ENCODE results near the gene TIE1.

DNA sequence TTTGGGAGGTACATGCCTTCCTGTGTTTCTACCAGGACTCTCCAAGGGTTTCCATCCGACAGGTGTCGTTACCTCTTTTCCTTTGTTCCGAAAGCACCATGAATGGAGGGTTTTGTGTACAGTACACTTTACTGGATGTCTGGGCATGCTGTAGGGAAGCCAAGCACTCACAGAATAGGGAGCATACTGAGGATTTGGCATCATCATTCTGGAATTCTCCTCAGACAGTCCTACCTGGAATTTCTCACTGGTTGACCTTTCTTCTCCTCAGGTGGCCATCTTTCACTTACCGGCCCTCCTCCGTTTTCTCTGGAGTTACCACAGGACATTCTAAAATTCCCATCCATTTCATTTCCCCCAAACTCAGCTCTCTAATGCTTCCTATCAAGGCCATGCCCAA lies 30.9 kb downstream of the TIE1 start:
- TF ChIP-seq CREM (IDR thresholded peaks at IDR 0.05; ENCODE audit: low read depth) = no peak
- no peak for TF ChIP-seq TBP (optimal IDR thresholded peaks at IDR 0.05; ENCODE audit: low read depth, low read length)
- TF ChIP-seq HMG20A (CRISPR knock-in tag; conservative IDR thresholded peaks at IDR 0.05) = no peak
- TF ChIP-seq, protein P1, sequence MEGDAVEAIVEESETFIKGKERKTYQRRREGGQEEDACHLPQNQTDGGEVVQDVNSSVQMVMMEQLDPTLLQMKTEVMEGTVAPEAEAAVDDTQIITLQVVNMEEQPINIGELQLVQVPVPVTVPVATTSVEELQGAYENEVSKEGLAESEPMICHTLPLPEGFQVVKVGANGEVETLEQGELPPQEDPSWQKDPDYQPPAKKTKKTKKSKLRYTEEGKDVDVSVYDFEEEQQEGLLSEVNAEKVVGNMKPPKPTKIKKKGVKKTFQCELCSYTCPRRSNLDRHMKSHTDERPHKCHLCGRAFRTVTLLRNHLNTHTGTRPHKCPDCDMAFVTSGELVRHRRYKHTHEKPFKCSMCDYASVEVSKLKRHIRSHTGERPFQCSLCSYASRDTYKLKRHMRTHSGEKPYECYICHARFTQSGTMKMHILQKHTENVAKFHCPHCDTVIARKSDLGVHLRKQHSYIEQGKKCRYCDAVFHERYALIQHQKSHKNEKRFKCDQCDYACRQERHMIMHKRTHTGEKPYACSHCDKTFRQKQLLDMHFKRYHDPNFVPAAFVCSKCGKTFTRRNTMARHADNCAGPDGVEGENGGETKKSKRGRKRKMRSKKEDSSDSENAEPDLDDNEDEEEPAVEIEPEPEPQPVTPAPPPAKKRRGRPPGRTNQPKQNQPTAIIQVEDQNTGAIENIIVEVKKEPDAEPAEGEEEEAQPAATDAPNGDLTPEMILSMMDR (IDR thresholded peaks at IDR 0.05 in 2 of 3, conservative IDR thresholded peaks at IDR 0.05 in 1 of 3; ENCODE audit: insufficient read depth in 2 of 3, low read depth in 1 of 3, low read length in 3 of 3) = no peak
- TF ChIP-seq BRCA1 (IDR thresholded peaks at IDR 0.05) = no peak
- no peak for TF ChIP-seq BRCA1 (CRISPR knock-in tag; IDR thresholded peaks at IDR 0.05)
- TF ChIP-seq, protein P2, sequence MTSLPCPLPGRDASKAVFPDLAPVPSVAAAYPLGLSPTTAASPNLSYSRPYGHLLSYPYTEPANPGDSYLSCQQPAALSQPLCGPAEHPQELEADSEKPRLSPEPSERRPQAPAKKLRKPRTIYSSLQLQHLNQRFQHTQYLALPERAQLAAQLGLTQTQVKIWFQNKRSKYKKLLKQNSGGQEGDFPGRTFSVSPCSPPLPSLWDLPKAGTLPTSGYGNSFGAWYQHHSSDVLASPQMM (CRISPR knock-in tag; IDR thresholded peaks at IDR 0.05) = no peak
- no peak for TF ChIP-seq KDM1A (IDR thresholded peaks at IDR 0.05)
- TF ChIP-seq KAT2B (IDR thresholded peaks at IDR 0.05; ENCODE audit: low read depth, low read length) = no peak
- no peak for TF ChIP-seq ZHX1 (conservative IDR thresholded peaks at IDR 0.05; ENCODE audit: low read length)
- no peak for TF ChIP-seq EZH2 (IDR thresholded peaks at IDR 0.05; ENCODE audit: borderline replicate concordance, low read depth, low read length)
- TF ChIP-seq, protein P3, sequence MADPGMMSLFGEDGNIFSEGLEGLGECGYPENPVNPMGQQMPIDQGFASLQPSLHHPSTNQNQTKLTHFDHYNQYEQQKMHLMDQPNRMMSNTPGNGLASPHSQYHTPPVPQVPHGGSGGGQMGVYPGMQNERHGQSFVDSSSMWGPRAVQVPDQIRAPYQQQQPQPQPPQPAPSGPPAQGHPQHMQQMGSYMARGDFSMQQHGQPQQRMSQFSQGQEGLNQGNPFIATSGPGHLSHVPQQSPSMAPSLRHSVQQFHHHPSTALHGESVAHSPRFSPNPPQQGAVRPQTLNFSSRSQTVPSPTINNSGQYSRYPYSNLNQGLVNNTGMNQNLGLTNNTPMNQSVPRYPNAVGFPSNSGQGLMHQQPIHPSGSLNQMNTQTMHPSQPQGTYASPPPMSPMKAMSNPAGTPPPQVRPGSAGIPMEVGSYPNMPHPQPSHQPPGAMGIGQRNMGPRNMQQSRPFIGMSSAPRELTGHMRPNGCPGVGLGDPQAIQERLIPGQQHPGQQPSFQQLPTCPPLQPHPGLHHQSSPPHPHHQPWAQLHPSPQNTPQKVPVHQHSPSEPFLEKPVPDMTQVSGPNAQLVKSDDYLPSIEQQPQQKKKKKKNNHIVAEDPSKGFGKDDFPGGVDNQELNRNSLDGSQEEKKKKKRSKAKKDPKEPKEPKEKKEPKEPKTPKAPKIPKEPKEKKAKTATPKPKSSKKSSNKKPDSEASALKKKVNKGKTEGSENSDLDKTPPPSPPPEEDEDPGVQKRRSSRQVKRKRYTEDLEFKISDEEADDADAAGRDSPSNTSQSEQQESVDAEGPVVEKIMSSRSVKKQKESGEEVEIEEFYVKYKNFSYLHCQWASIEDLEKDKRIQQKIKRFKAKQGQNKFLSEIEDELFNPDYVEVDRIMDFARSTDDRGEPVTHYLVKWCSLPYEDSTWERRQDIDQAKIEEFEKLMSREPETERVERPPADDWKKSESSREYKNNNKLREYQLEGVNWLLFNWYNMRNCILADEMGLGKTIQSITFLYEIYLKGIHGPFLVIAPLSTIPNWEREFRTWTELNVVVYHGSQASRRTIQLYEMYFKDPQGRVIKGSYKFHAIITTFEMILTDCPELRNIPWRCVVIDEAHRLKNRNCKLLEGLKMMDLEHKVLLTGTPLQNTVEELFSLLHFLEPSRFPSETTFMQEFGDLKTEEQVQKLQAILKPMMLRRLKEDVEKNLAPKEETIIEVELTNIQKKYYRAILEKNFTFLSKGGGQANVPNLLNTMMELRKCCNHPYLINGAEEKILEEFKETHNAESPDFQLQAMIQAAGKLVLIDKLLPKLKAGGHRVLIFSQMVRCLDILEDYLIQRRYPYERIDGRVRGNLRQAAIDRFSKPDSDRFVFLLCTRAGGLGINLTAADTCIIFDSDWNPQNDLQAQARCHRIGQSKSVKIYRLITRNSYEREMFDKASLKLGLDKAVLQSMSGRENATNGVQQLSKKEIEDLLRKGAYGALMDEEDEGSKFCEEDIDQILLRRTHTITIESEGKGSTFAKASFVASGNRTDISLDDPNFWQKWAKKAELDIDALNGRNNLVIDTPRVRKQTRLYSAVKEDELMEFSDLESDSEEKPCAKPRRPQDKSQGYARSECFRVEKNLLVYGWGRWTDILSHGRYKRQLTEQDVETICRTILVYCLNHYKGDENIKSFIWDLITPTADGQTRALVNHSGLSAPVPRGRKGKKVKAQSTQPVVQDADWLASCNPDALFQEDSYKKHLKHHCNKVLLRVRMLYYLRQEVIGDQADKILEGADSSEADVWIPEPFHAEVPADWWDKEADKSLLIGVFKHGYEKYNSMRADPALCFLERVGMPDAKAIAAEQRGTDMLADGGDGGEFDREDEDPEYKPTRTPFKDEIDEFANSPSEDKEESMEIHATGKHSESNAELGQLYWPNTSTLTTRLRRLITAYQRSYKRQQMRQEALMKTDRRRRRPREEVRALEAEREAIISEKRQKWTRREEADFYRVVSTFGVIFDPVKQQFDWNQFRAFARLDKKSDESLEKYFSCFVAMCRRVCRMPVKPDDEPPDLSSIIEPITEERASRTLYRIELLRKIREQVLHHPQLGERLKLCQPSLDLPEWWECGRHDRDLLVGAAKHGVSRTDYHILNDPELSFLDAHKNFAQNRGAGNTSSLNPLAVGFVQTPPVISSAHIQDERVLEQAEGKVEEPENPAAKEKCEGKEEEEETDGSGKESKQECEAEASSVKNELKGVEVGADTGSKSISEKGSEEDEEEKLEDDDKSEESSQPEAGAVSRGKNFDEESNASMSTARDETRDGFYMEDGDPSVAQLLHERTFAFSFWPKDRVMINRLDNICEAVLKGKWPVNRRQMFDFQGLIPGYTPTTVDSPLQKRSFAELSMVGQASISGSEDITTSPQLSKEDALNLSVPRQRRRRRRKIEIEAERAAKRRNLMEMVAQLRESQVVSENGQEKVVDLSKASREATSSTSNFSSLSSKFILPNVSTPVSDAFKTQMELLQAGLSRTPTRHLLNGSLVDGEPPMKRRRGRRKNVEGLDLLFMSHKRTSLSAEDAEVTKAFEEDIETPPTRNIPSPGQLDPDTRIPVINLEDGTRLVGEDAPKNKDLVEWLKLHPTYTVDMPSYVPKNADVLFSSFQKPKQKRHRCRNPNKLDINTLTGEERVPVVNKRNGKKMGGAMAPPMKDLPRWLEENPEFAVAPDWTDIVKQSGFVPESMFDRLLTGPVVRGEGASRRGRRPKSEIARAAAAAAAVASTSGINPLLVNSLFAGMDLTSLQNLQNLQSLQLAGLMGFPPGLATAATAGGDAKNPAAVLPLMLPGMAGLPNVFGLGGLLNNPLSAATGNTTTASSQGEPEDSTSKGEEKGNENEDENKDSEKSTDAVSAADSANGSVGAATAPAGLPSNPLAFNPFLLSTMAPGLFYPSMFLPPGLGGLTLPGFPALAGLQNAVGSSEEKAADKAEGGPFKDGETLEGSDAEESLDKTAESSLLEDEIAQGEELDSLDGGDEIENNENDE (IDR thresholded peaks at IDR 0.05; ENCODE audit: low read depth, low read length) = no peak
- no peak for TF ChIP-seq ZNF507 (tag; conservative IDR thresholded peaks at IDR 0.05)
